IPS-11a (cell line): ENCODE data around the gene MEGF6.

ENCODE experiments used
- H3K4me3 ChIP-seq: one replicate; pipeline ENCODE4 v1.5.1; 2013; ENCODE audit warnings: low read depth, low read length, control low read depth

Gene MEGF6

DNA sequence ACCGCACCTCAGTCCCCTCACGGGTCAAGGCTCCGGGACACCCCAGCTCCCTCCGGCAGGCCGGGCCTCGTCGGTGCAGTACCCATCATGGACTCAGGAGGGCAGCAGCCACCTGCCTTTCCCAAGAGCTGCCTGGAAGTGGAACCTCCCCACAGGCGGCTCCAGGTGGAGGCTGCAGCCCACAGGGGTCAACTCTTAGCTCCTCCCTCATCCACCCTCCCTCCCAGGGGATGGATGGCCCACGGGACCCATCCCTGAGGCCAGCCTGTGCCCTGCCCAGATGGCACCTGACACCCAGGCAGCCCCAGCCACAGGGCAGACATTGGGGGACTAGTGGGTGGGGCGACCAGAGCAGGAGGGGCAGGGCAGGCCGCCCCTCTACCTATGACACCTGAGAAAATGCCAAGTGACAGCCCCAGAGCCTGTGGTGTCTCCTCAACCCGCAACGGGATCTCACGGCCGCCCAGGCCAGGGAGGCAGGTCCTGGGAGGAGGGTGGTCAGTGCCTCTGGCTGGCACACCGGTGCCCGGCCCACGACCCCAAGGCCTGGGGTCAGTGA is 158.0 kb downstream of the MEGF6 start:
- no peak overlapping the region for H3K4me3 ChIP-seq

DNA sequence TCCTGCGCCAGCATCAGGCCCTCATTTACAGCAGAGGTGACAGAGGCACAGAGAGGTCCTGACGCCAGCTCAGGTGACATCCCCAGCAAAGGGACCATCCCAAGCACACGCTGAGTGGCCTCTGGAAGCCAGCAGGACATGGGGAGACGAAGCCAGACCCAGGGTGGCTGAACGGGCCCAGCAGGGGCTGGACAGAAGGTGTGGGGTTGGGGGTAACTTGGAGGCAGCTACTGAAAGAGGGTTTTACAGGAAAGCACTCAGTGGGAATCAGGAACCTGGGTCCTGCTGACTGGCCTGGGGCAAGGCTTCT is 158.5 kb downstream of the MEGF6 start:
- H3K4me3 ChIP-seq, result no peak overlapping the region

GRCh38 chr1:3451994-3452865 is 159.1 kb downstream of the MEGF6 start:
- H3K4me3 ChIP-seq, result no peak overlapping the region

DNA sequence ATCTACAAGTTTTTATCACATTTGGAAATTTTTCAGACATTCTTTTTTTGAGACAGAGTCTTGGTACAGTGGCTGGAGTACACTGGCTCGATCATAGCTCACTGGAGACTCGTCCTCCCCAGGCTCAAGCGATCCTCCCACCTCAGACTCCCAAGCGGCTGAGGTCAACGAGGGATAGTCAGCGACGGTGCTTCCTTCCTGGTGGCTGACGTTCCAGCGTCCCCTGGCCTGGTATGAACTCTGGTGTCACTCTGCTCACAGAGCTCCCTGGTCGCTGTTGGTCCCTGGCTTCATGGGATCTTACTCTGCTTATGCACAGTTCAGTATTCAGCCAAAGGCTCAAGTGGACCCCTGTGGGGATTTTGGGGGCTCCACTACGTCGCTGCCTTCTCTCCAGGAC is 160.3 kb downstream of the MEGF6 start:
- H3K4me3 ChIP-seq, result no peak overlapping the region

- H3K4me3 ChIP-seq, result no peak overlapping the region
Measured at GRCh38 chr1:3450202-3450863, 161.0 kb downstream of the MEGF6 start.

GRCh38 chr1:3444736-3445135 is 166.6 kb downstream of the MEGF6 start:
- H3K4me3 ChIP-seq, result no peak overlapping the region

- no peak overlapping the region for H3K4me3 ChIP-seq
Measured at GRCh38 chr1:3444298-3444697, 167.0 kb downstream of the MEGF6 start.

DNA sequence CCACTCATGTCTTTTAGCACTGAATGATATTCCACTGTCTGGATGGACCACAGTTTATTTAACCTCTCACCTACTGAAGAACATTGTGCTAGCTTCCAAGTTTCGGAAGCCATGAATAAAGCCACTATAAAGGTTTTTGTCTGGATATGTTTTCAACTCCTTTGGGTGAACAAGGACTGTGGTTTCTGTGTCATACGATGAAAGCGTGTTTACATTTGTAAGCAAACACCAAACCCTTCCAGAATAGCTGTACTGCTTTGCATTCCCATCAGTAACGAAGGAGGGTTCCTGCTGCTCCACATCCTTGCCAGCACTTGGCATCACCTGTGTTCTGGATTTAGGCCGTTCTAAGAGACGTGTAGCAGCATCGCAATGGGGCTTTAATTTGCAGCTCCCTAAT is 167.5 kb downstream of the MEGF6 start:
- H3K4me3 ChIP-seq, result no peak overlapping the region

GRCh38 chr1:3442901-3443300 is 168.4 kb downstream of the MEGF6 start:
- H3K4me3 ChIP-seq, result no peak overlapping the region

DNA sequence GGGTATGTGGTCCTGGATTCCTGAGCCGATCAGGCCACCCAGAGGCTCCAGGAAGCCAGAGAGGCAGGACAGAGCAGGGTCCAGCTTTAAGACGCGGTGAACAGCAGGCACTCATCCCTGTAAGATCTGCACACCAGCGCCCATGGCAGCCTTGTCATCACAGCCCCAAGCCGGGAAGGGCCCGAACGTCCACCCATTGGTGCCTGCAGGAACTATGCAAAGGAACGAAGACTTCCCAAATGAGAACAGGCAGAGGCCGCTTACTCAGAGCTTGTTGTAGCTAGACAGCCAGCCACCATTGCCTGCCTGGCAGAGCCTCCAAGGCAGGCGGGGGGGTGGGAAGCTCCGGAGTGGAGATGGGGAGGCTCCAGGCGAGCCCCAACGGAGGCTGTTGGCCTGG is 169.0 kb downstream of the MEGF6 start:
- no peak overlapping the region for H3K4me3 ChIP-seq

DNA sequence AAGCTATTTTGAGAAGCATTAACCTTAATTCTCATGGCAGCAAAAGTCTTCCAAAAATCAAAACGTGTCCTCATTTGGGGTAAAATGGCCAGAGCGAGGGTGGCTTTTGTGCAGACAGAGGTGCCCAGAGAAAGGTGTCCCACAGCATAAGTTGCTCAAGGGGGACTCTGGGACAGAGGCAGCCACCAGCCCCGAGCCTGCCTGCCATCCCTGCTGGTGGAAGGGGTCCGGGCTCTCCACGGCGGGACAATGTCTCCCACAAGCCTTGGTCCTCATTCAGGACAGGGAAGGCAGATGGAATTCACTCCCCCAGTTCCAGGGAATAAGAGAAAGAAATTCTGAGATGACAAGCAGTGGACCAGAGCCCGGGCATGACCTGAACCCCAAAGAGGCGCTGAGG is 169.4 kb downstream of the MEGF6 start:
- H3K4me3 ChIP-seq, result no peak overlapping the region

DNA sequence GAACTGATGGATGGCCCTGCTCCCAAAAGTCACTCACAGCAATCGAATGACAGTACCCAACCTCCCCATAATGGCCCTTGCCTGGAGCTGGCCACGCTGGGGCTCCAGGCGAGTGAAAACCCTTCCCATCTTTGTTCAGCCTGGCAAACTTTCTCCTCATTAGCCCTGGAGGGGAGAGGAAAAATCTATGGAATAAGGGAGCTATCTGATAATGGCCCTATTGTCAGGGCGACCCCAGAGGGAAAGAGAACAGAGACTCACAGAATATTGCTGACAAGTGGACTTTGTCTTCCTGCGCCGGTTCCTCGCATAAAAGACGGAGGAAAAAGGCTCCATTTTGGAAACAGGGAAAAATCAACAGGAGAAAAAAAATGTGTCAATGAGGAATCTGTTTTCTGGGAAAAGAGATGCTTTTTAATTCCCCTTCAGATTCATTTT is 169.9 kb downstream of the MEGF6 start:
- H3K4me3 ChIP-seq, result no peak overlapping the region

GRCh38 chr1:3440711-3441409 is 170.4 kb downstream of the MEGF6 start:
- no peak overlapping the region for H3K4me3 ChIP-seq

- H3K4me3 ChIP-seq, result no peak overlapping the region
Measured at GRCh38 chr1:3440300-3440681, 171.0 kb downstream of the MEGF6 start.
